GM06990 (cell line): Measurements from ENCODE around the gene SRR.

Experiments used
- DNase-seq: peaks from one replicate; pipeline ENCODE4 v3.0.0-alpha.2; 2011; ENCODE audit not compliant: insufficient read length; ENCODE audit errors: extremely low read depth
- H3K27me3 ChIP-seq: replicated peaks from 2 replicates; pipeline ENCODE4 v1.6.0; 2011; ENCODE audit warnings: low read length; ENCODE audit not compliant: control insufficient read depth, insufficient read depth
- H3K36me3 ChIP-seq: 2 replicates; pipeline ENCODE4 v1.5.1; 2011; ENCODE audit warnings: low read length; ENCODE audit not compliant: control insufficient read depth, insufficient read depth
- H3K4me3 ChIP-seq: replicated peaks from 2 replicates; pipeline ENCODE4 v1.5.1; 2011; ENCODE audit warnings: low read depth, mild to moderate bottlenecking, control low read depth, low read length
- TF ChIP-seq, protein P1 (sequence below): IDR thresholded peaks from 2 replicates; pipeline ENCODE4 v1.5.1; 2011; ENCODE audit warnings: low read length, control low read depth, mild to moderate bottlenecking, inconsistent platforms; ENCODE audit not compliant: insufficient read depth, poor library complexity, severe bottlenecking

The SRR gene

DNA sequence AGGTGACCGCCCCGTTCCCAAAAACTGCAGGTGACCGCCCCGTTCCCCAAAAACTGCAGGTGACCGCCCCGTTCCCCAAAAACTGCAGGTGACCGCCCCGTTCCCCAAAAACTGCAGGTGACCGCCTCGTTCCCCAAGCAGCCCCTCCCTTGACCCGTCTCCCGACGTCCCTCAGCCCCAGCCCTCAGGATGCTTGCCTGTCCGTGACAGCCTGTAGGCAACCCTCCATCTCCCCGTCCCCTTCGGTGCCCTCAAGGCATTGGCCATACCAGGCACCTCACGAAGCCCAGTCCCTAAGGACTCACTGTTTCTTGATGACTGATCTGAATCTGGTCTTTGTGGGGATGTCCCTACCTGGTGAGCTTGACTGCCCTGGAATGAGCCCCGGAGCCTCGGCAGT, 58.7 kb downstream of the SRR start:
- Histone ChIP-seq H3K36me3 (peaks cover 6% of the 10 kb centered on the region), H3K4me3 (no peak overlapping the region), H3K27me3 (no peaks in the 10 kb centered on the region)
- TF ChIP-seq, protein P1, sequence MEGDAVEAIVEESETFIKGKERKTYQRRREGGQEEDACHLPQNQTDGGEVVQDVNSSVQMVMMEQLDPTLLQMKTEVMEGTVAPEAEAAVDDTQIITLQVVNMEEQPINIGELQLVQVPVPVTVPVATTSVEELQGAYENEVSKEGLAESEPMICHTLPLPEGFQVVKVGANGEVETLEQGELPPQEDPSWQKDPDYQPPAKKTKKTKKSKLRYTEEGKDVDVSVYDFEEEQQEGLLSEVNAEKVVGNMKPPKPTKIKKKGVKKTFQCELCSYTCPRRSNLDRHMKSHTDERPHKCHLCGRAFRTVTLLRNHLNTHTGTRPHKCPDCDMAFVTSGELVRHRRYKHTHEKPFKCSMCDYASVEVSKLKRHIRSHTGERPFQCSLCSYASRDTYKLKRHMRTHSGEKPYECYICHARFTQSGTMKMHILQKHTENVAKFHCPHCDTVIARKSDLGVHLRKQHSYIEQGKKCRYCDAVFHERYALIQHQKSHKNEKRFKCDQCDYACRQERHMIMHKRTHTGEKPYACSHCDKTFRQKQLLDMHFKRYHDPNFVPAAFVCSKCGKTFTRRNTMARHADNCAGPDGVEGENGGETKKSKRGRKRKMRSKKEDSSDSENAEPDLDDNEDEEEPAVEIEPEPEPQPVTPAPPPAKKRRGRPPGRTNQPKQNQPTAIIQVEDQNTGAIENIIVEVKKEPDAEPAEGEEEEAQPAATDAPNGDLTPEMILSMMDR = no peak
- no peak for DNase-seq

DNA sequence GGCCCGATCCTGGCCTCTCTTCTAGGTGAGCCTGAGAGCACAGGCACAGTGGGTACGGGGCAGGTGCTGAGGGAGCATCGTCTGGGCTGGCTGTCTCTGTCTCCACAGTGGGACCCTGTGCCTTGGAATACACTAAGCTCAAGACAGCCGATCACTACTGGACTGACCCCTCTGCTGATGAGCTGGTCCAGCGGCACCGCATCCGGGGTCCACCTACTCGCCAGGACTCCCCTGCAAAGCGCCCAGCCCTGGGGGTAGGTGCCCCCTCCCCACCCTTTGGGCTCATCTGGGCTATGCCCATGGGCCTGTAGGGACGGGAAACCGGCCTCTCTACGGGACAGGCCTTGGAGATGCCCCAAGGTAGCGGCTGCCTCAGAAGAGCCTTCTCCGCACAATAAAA, 59.1 kb downstream of the SRR start:
- Histone ChIP-seq H3K4me3 (no peak overlapping the region), H3K27me3 (no peaks in the 10 kb centered on the region), H3K36me3 (peaks cover 6% of the 10 kb centered on the region)
- DNase-seq = no peak
- TF ChIP-seq, protein P1 = no peak

DNA sequence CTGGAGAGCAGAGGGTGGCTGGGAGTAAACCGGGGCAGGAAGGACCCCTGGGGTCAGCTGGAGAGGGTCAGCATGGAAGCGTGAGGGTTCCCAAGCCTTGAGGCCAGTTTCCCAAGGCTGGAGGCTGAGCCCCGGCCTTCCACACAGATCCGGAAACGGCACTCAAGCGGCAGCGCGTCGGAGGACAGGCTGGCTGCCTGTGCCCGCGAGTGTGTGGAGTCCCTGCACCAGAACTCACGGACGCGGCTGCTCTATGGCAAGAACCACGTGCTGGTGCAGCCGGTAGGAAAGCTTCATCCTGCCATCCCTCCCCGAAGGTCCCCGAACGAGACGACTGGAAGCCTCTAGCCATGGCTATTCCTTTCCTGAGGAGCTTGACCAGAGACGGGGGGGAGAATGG, 59.6 kb downstream of the SRR start:
- H3K27me3 ChIP-seq = no peaks in the 10 kb centered on the region
- H3K4me3 ChIP-seq = no peak overlapping the region
- DNase-seq = no peak
- TF ChIP-seq, protein P1 = no peak
- H3K36me3 ChIP-seq = peaks cover 6% of the 10 kb centered on the region

DNA sequence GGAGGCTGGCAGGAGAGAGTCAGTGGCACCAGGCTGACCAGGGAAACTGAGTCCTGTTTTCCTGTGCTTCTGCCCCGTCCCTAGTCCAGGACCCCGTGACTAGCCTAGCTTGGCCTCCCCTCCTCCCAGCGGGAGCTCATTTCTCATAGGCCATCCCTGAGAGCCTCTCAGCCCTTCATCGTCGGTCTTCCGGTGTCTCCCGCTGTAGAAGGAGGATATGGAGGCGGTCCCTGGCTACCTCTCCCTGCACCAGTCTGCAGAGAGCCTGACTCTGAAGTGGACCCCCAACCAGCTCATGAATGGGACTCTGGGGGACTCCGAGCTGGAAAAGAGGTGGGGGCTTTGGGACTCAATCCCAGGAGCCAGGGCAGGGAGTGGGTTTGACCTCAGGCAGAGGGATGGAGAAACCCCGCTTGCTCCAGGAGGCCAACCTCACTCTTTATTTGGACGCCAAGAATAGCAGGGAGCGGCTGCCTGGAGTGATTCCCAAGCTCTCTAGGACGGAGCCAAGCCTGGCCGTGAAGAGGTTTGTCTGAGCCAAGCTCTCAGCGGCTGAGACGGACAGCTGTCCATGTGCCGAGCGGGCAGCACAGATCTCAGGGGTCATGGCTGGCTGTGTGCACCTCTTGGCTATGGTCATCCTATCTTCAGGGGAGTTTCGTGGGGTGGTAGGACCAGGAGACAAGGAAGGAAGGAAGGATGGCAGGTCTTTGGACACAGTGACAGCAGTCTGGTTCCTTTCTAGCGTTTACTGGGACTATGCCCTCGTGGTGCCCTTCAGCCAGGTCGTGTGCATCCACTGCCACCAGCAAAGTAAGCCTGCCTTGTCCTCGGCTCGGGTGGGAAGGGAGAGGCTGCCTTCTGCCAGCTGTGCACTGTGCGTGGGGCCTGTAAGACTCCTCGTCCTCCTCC, 60.4 kb downstream of the SRR start:
- TF ChIP-seq, protein P1 = no peak
- Histone ChIP-seq H3K36me3 (peaks cover 6% of the 10 kb centered on the region), H3K27me3 (no peaks in the 10 kb centered on the region), H3K4me3 (no peak overlapping the region)
- DNase-seq = no peak

DNA sequence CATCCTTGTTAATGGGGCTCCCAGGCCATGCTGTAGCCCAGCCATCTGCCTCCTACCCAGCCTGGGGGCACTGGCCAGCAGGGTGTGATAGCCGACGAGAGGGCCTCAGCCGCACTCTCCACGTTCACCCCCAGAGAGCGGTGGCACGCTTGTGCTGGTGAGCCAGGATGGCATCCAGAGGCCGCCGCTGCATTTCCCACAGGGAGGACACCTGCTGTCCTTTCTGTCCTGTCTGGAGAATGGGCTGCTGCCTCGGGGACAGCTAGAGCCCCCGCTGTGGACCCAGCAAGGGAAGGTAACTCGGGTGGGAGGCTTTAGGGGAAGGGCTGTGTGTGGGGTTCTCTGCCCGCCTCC, 61.0 kb downstream of the SRR start:
- TF ChIP-seq, protein P1 = no peak
- Histone ChIP-seq H3K36me3 (peaks cover 6% of the 10 kb centered on the region), H3K27me3 (no peaks in the 10 kb centered on the region), H3K4me3 (no peak overlapping the region)
- no peak for DNase-seq

DNA sequence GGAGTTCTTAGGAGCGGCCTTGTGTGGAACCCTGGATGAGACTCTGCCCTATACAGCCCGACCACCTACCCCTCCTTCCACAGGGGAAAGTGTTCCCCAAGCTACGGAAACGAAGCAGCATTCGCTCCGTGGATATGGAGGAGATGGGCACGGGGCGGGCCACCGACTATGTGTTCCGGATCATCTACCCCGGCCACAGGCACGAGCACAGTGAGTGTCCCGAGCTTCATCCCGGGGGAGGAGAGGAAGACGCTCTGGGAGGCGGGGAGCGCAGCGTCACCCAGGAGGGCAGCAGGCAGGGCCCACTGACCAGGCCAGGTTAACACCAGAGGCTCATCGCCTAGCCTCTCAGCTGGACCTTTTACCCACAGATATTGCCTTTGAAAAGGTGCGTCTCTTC, 61.4 kb downstream of the SRR start:
- Histone ChIP-seq H3K36me3 (peaks cover 6% of the 10 kb centered on the region), H3K4me3 (no peak overlapping the region), H3K27me3 (no peaks in the 10 kb centered on the region)
- TF ChIP-seq, protein P1 = no peak
- no peak for DNase-seq
